AG09309 (cell line): ENCODE results near the gene ESAM.
A peak's percentile ranks its signal among the peaks of the same experiment; 100 is the strongest.

Experiments used
- DNase-seq: peaks from one replicate; pipeline ENCODE4 v3.0.0-alpha.2; 2010; ENCODE audit warnings: low read depth
- H3K4me3 ChIP-seq: 2 replicates; pipeline ENCODE4 v1.5.1; 2011; ENCODE audit warnings: mild to moderate bottlenecking, low read depth, low read length, moderate library complexity; ENCODE audit not compliant: control insufficient read depth
- CTCF ChIP-seq: IDR thresholded peaks from 2 replicates; pipeline ENCODE4 v1.5.1; 2011; ENCODE audit warnings: mild to moderate bottlenecking, low read depth, low read length, inconsistent platforms; ENCODE audit not compliant: insufficient read depth, control insufficient read depth; ENCODE audit errors: missing control alignments

Gene ESAM

GRCh38 chr11:124724979-124725718 lies 36.9 kb downstream of the ESAM start:
- no peak for TF ChIP-seq CTCF
- DNase-seq = no peak
- H3K4me3 ChIP-seq = no peak overlapping the region

DNA sequence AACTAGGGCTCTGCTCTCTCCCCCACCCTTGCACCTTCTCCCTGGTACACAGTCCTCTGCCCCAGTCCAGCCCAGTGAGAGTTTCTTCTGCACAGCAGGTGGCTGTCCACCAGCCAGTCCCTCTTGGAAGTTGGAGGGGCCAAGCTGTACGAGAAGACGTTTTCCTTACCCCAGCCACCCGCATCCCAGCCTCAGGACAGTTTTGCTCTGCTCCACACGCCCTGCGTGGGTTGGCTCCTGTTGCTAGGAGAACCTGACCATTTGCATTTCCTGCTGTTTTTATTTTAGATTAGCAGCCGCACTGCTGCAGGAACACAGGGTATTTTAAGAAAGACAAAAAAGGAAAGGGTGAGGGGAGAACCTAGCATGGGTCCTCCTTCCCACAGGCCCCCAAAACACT lies 39.9 kb downstream of the ESAM start:
- no peak for DNase-seq
- no peak overlapping the region for H3K4me3 ChIP-seq
- no peak for TF ChIP-seq CTCF

DNA sequence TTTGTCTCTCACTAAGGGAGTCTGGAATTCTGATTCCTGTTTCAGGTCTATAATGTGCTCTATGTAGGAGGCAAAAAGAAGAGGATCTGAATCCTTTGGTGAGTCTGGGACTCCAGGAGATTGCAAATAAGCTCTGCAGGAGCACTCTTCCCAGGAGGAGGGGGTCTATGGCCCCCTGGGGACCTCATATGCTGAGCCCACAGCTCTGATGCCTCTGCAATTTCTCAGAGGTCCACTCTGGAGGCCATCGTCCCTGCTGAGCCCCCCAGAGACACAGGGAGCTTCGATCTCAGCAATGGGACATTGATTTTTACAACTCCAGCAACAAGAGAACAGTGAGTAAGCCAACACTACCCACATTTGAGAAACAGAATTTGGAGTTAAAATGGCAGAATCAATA lies 42.6 kb downstream of the ESAM start:
- no peak for DNase-seq
- no peak for TF ChIP-seq CTCF
- H3K4me3 ChIP-seq = no peak overlapping the region

DNA sequence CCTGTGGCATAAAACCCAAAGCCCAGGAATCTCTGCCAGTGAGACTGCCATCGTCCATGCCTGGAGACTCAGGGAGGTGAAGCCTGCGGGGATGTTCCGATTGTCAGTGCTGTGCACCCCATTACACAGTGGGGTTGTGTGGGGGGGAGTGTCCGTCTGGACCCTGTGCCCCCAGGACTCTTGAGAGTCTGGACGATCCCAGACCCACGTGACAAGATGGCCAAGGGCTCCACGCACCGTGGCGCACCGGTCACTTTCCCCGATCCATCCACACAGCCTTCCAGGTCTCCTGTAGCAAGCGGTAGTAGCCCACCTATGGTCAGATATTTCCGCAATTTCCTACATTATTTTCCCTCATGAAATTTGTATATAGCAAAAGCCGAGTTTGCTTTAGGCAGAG lies 43.3 kb downstream of the ESAM start:
- H3K4me3 ChIP-seq = no peak overlapping the region
- no peak for TF ChIP-seq CTCF
- no peak for DNase-seq

GRCh38 chr11:124717786-124718651 lies 44.1 kb downstream of the ESAM start:
- no peak for DNase-seq
- H3K4me3 ChIP-seq = peak overlapping the region; percentile 43
- no peak for TF ChIP-seq CTCF

- DNase-seq = no peak
- H3K4me3 ChIP-seq = no peak overlapping the region
- no peak for TF ChIP-seq CTCF
Observed at GRCh38 chr11:124717421-124717785, 44.7 kb downstream of the ESAM start.

GRCh38 chr11:124716591-124716990 lies 45.5 kb downstream of the ESAM start:
- TF ChIP-seq CTCF = no peak
- H3K4me3 ChIP-seq = no peak overlapping the region
- DNase-seq = no peak
